CMK (cell line): ENCODE results near the gene RPP25L.
"Not testable (repeated sequence)": the region's sequence is repeated elsewhere in the genome, so short reads cannot be mapped to it uniquely, and the experiment has no call there.

Experiments used
- DNase-seq: peaks from one replicate; pipeline ENCODE4 v3.0.0-alpha.2; 2010; ENCODE audit warnings: low read depth

RPP25L gene, protein sequence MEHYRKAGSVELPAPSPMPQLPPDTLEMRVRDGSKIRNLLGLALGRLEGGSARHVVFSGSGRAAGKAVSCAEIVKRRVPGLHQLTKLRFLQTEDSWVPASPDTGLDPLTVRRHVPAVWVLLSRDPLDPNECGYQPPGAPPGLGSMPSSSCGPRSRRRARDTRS

DNA sequence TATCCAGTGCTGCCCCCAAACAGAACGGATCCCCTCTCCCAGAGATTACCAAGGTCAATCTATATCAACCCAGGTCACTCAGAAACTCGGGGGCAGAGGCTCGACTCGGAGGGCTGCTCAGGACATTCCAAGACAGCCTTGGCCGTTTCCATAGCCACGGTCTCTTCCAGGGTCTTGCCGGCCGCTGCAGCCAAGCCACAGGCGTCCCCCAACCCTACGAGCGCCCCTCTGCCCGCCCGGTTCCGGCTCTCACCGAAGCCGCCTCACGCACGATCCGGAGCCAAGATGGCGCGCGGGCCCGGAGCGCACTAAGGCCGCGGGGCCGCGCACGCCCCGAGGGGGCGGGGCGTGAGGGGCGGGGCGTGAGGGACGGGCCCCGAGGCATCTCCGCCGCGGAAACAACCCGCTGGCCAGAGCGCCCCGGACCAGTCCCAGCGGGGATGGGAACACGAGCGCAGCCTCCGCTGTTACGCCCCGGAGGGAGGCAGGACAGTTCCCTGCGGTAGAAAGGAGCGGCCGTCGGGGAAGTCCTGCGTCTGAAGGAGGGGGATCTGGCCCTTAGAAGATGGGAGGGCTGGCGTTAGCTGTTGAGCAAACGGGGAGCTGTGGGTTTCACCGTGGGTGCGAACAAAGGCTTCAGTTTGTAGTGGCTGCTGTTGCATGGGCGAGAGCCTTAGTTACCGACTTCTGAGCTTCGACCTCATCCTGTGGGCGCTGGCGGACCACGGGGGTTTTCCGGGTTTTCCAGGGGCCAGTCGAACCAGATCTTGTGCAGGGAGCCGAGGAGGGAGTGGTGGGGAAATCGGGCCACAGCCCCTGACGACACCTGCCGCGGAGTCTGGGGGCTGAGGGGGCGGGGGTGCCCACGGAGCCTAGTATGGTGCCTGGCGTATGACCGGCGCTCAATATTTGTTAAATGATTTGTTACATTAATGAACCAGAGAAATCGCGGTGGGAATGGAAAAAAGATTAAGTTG lies at the start of gene RPP25L:
Gene RPP25L, minus strand, starts transcription at position 287 of the 977 bp plus-strand sequence. CDS start 801 bp downstream, outside the sequence.
- peak; percentile 68 for DNase-seq

- DNase-seq: no peak
These were observed 47.8 kb upstream of the RPP25L start for GRCh38 chr9:34659592-34660253.

DNA sequence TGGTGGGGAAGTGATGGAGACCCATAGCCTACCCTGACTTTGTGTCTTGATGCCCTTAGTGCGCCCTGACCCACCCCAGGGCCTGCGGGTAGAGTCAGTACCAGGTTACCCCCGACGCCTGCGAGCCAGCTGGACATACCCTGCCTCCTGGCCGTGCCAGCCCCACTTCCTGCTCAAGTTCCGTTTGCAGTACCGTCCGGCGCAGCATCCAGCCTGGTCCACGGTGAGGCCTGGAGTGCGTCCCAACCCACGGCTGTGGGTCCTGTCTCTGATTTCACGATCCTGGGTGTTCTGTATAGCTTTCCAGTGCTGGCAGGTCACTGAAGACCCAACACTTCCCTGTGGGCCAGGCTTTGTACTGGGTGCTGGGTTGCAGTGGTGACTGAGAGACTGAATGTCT lies 46.6 kb upstream of the RPP25L start:
- DNase-seq: no peak

DNA sequence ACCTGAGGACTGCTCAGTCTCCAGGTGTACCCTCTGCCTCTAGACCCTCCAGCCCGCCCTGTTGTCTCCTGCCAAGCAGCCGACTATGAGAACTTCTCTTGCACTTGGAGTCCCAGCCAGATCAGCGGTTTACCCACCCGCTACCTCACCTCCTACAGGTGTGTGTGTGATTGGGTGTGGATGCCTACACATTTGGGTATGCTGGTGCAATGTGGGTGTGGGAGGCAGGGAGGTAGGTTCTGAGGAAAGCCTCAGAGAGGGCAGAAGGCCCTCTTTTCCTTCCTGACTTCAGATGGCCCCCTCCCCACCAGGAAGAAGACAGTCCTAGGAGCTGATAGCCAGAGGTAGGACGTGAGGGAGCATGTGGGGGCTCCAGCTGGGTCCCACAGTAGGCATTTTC lies 45.1 kb upstream of the RPP25L start:
- DNase-seq: no peak

DNA sequence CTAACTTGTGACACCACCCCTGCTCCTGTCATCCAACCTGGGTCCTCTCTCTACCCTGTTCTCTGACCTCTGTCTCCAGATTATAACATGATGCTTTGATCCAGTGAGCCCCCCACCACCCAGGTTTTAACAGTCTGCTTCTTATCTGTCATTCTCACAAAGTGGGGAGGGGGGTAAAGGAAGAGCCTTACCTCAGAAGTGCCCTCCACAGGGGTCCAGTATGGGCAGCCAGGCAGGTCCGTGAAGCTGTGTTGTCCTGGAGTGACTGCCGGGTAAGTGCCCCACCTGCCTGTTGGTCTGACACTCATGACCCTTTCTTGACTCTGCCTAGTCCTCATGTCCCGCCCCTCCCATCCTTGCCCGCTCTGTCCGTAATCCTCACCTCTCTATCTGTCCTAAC lies 43.5 kb upstream of the RPP25L start:
- DNase-seq: no peak

DNA sequence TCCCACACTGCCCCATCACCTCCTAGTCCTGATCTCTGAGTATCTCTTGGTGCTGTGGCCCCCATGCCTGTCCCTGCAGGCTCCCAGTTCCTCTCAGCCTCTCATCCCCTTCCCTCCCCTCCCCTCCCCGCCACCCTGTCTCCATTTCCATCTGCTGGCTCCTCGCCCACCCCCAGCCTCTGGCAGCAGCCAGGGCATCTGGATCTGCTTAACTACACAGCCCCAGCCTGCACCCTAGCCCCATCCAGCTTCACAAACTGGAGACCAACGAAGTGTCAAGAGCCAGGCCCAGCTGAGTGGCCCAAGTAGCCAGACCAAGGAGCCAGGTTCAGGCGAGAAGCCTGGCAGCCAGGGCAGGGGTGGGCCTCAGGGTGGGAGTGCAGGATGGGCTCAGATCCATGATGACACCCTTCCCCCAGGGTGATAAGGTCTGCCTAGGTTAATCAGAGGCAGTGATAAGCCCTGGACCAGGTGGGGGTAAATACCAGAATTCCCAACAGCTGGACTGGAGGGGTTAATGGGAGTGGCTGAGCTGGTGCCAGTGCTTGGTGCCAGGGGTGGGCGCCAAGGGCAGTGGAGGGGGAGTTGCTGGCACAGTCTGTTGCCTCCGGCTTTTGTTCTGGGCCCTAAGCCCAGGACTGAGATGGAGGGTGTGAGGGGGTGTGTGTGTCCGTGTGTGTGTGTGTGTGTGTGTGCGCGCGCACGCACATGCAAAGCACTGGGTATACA lies 42.6 kb upstream of the RPP25L start:
- DNase-seq: no peak

DNA sequence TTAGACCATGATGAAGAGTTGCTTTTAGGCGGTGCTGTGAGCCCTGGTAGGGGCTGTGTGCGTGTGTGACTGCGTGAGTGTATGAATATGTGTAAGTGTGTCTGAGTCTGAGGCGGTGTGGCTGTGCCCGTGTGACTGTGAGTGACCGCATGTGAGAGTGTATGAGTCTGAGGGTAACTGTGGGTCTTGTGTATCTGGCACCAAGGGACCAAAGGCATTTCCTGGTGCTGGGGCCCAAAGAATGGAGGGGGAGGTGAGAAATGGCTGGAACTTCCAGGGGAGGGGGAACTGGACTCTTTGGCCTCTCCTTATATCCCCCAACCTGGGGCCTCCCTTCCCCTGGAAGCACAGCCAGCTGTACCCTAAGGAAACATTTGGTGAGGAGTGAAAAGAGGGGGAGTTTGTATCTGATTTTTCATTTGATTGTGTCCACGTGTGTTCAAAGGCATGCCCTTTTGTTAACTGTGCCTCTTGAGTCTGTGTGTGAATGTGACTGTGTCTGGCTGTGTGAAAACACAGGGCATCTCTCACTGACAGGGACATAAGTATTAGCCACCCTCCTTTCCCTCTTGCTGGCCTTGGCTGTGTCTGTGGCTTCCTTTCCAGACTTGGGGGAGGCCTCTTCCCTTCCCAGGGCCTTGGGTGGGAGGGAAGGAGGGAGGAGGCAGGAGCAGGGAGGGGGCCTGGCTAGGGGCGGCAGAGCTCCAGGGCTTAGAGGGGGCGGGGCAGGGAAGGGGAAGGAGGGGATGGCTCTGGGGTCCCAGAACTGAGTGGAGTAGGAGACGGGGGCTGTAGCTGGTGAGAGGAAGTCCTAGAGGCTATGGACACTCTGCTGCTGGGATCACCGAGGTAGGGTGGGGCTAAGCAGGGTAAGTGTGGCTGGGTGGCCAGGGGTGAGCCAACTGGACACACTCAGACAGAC lies 41.5 kb upstream of the RPP25L start:
- peak; percentile 58 for DNase-seq

DNA sequence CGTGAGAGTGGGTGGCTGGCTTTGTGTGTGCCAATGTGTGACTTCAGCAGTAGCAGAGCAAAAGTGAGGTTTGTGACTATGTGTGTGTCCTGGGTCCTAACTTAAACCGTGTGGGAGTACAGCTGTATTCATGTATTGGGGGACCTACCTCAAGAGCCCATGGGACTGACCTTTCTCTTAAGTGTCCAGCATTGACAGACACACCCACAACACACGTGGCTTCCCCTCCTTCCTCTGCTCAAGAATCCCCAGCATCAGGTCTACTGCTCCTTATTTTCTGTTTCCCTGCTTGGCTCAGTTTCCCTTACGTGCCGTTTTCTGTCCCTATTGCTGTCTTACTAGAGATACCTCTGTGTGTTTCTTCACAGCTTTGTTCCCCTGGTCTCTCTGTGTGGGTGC lies 40.7 kb upstream of the RPP25L start:
- no peak for DNase-seq

DNA sequence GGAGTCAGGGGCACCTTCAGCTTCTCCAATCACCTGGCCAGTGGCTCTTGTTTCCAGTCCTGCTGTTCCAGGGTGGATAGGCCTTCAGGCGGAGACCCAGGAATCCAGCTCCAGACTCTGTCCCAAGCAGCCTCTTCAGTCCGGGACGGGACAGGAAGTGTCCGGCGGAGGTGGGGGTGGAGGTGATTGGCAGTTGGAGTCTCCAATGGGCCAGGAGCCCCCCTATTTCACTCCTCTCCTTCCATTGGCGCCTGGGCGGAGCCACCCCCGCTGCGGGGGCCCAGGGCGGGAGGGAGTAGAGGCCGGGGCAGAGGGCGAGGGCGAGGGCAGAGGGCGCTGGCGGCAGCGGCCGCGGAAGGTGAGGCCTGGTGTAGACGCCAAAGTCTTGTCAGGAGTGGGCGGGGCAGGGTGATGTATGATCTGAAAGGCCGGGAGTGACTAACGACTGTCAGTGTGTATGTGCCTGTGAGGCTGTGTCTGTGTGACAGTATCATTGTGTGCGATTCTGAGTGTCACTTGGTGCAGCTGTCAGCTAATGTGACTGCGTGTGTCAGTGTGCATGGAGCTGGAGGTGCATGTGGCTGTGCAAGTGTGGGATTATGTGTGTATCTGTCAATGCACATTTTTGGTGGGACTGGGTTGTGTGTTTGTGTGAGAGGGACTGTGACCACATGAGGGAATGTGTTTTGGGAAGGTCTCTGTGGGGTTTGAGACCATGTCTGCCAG lies 40.1 kb upstream of the RPP25L start, which contains the start of gene IL11RA:
Gene IL11RA, plus strand, starts transcription at position 310 of the 726 bp plus-strand sequence. CDS start 3,033 bp downstream, outside the sequence.
- DNase-seq: peak; percentile 79

DNA sequence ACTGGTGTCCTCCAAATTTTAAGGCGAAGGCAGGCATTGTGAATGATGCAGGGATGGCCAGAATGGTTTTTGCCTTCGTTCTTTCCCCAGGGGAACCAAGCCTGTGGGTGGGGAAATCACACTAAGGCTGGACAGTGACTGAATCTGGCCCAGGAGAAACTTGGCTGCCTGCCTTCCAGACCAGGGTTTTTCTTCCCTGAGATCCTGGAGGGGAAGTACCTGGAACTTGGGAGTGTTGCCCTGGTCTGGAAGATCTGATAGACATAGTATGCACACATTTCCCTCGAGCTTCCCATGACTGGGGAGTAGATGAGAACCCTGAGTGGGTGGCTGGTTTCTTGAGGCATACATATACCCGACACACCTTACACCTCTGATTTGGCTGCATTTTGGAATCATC lies 39.4 kb upstream of the RPP25L start:
- no peak for DNase-seq

DNA sequence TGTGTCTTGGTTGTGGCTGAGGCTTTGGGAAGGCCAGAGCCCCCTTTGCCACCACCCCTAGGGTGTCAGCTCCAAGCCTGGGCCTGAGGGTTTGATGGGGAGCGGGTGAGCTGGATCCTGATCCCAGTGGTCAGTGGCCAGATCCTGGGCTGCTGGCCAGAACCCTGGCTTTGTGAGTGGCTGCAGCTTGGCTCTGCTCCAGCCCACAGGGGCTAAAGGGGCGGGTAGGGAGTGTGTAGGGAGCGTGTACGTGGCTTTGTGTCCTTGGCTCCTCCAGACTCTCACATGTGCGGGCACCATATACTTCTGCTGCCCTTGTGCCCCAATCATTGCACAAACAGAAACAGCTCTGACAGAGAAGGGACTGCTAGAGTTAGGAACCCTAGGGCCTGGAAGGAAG lies 38.9 kb upstream of the RPP25L start:
- no peak for DNase-seq

GRCh38 chr9:34648673-34649072 lies 36.8 kb upstream of the RPP25L start:
- no peak for DNase-seq

- no peak for DNase-seq
These were observed 35.8 kb upstream of the RPP25L start for GRCh38 chr9:34647651-34648050.

- DNase-seq: no peak
These were observed 35.1 kb upstream of the RPP25L start for GRCh38 chr9:34647084-34647403.

DNA sequence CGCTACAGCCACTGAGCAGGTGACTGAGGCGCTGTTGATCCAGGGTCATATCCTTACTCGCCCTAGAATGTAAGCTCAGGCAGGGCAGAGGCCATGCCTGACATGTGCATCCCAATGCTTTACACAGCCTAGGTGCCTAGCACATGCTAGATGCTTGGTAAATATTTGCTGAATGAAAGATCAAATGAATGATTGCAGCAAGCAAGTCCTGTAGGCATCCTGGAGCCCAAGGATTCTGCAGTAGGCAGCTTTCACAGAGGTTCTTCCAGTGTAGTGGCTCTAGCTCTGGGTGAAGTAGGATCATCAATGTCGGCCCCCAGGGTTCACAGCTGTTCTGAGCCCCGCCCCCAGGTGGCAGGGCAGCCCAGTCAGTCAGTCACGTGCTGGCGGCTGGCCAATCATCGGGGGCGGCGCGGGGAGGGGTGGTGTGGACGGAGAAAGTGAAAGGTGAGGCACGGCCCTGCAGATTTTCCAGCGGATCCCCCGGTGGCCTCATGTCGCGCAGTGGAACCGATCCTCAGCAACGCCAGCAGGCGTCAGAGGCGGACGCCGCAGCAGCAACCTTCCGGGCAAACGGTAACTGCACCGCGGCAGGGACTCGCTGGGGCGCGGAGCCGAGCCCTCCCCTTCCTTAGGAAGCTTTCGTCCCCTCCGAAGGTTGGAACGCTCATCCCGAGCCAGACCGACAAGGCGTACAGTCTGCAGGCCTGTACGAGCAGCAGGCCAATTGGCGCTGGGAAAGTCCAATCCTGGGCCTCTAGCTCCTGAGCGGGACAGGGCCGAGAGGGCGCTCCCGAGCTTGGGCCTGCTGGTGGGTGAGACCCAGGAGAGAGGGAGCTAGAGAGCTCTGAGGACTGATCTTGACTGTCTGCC lies 34.5 kb upstream of the RPP25L start, which contains the start of gene GALT:
Gene GALT, plus strand, starts transcription at position 465 of the 873 bp plus-strand sequence. Its CDS starts 30 bp downstream, at position 495.
- DNase-seq: peak; percentile 78

GRCh38 chr9:34644766-34645314 lies 32.9 kb upstream of the RPP25L start:
- no peak for DNase-seq

GRCh38 chr9:34642679-34643078 lies 30.8 kb upstream of the RPP25L start:
- no peak for DNase-seq

- DNase-seq: not testable (repeated sequence)
These were observed 27.4 kb upstream of the RPP25L start for GRCh38 chr9:34639322-34639721.

DNA sequence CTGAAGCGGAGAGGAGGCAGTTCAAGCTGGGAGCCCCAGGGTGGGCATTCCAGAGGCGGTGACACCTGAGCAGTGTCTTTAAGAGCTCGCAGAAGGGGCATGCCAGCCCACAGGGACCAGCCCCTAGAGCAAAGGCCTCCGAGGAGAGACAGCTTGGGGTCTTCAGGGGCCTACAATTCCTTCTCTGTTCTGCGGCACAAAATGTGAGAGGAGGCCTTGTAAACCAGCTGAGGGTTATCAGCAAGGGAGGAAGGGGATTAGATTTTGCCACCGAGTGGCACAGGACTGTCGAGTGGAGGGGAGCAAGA lies 26.2 kb upstream of the RPP25L start:
- no peak for DNase-seq
